Measurements from ENCODE around the gene ODAD3.

The ODAD3 gene

DNA sequence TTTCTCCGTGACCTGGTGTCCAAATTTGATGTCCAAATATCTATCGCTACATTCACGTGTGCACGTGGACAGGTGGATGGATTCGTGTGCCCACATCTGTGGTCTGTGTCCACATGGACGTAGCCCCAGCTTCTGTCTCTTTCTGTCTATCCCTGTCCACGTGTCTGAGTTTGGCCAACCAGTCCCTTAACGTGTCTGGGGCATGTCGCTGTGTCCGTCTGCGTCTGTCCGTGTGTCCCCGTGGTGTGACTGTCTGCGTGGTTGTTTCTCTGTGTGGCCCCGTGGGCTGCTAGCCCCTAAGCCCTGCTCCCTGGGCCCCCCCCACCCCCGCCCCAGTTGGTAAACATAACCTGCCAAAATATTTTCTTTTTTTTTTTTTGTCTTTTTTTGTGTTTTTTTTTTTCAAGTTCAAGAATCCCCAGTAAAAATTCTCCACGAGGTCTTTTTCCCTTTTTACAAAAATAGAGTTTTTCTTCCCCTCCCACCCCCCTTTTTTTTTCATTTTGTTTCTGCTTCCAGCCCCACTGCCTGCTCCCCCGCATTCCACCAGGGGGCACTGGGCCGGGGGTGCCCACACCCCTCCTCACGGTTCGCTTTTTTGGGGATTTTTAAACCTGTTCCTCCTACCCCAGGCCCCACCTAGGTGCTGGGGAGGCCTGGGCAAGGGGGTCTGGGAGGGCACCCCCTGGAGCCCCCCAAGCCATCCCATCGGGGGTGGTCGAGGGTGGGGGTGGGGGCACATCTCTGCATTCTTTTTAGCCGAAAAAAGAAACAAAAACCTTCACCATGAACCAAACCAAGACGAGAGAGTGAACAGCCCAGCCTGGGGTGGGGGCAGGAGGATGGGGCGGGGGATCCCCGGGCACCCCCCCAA, 18.8 kb upstream of the ODAD3 start:
- Mint-ChIP-seq H3K36me3 (peaks cover 9% of the 10 kb centered on the region), H3K27ac (no peak overlapping the region), H3K4me1 (peaks cover 12% of the 10 kb centered on the region), H3K27me3 (peaks cover 7% of the 10 kb centered on the region), H3K4me3 (no peak overlapping the region), H3K9me3 (no peaks in the 10 kb centered on the region)
- DNase-seq (ENCODE audit: low spot score in 2 of 2) (no peak), ATAC-seq (ENCODE audit: low read depth) (peak; percentile 63)

DNA sequence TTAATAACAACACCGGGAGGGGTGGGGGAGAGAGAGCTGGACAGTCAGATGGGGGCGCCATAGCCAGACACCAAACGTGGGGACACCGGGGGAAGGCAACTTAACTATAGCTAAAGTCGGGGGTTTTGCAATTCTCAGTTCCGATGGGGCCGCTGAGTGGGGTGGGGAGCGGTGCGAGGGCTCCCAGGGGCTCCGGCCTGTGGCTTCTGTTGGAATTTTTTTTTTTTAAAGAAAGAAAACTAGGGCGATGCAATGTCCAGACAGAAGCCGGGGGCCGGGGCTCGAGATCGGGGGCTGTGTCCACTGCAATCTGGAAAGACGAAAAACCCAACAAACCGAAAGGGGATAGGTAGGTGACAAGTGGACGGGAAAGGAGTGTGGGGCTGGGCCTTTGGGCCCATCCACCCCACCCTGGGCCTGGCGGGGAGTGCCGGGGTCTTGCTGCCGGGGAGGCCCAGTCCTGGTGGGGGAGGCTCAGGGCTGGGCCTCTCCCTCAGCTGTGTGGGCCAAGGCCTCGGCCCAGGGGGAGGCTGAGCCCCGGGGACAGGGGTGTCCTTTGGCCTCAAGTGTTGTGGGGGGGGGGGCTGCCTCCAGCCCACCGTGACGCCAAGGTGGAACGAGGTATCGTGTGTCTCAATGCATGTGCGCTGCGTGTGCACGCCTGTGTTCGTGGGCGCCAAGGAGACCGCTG, 17.8 kb upstream of the ODAD3 start:
- H3K4me1 Mint-ChIP-seq = peaks cover 12% of the 10 kb centered on the region
- peaks cover 9% of the 10 kb centered on the region for H3K36me3 Mint-ChIP-seq
- peaks cover 4% of the 10 kb centered on the region for H3K27me3 Mint-ChIP-seq
- peak overlapping the region; percentile 16 for H3K4me3 Mint-ChIP-seq
- no peak for ATAC-seq (ENCODE audit: low read depth)
- H3K9me3 Mint-ChIP-seq = no peaks in the 10 kb centered on the region
- no peak for DNase-seq (ENCODE audit: low spot score in 2 of 2)
- H3K27ac Mint-ChIP-seq = no peak overlapping the region

DNA sequence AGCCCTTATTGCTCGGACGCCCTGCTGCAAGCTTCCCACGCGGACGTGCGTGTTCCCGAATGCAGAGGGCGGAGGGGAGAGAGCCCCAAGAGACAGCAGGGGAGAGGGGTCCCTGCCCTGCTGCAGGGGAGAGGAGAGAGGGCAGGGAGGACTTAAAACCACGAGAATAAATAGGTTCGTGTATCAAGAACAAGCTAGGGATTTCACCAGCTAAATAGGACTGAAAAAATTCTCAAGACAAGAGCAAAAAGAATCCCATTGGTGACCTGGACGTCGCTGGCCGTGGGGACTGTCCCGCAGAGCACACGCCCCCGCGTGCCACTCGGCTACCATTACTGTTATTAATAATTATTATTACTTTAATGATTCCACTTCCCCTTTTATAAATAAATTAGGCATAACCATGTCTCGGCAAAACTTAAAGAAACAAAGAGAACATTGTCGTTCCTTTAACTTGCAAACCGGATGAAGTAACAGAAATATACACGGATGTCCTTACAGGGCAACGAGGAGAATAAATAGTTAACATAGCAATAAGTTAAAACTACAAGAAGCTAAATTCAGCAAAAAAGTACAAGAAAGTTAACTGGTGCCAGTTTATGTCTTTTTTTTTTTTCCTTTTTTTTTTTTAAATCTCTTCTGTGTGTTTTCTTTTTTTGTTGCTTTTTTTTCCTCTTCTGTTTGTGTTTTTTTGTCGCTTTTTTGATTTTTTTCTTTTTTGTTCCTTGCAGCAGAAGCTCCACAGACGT, 17.1 kb upstream of the ODAD3 start:
- peak overlapping the region; percentile 16 for H3K4me3 Mint-ChIP-seq
- peaks cover 4% of the 10 kb centered on the region for H3K27me3 Mint-ChIP-seq
- peaks cover 10% of the 10 kb centered on the region for H3K36me3 Mint-ChIP-seq
- H3K9me3 Mint-ChIP-seq = no peaks in the 10 kb centered on the region
- ATAC-seq (ENCODE audit: low read depth) (peak; percentile 34), DNase-seq (ENCODE audit: low spot score in 2 of 2) (no peak)
- H3K4me1 Mint-ChIP-seq = peaks cover 12% of the 10 kb centered on the region
- no peak overlapping the region for H3K27ac Mint-ChIP-seq

DNA sequence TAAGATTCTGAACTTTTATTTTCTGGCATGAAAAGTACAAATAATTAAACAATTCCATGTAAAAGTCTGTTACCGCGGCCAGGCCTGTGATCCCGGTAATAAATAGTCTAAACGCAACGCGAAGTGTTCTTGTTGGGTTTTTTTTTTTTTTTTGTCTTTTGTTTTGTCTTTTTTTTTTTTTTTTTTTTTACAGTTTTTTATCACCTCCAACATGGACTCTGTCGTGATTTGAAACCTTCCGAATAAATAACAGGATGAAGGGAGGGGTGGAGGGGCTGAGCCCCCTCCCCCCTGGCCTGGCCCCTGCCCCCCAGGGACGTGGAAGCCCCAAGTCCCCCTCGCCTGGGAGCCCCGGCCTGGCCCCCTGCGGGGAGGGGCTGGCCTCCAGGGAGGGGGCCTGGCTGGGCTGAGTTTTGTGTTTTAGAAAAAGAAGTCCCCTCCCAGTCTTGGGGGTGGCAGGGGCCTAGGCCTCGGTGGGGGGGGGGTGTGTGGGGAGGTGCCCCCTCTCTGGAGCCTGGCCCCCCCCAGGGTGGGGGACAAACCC, 16.5 kb upstream of the ODAD3 start:
- Mint-ChIP-seq H3K36me3 (peaks cover 14% of the 10 kb centered on the region), H3K9me3 (no peaks in the 10 kb centered on the region), H3K4me1 (peaks cover 16% of the 10 kb centered on the region), H3K27ac (no peak overlapping the region), H3K27me3 (peaks cover 4% of the 10 kb centered on the region), H3K4me3 (no peak overlapping the region)
- no peak for DNase-seq (ENCODE audit: low spot score in 2 of 2)
- no peak for ATAC-seq (ENCODE audit: low read depth)

DNA sequence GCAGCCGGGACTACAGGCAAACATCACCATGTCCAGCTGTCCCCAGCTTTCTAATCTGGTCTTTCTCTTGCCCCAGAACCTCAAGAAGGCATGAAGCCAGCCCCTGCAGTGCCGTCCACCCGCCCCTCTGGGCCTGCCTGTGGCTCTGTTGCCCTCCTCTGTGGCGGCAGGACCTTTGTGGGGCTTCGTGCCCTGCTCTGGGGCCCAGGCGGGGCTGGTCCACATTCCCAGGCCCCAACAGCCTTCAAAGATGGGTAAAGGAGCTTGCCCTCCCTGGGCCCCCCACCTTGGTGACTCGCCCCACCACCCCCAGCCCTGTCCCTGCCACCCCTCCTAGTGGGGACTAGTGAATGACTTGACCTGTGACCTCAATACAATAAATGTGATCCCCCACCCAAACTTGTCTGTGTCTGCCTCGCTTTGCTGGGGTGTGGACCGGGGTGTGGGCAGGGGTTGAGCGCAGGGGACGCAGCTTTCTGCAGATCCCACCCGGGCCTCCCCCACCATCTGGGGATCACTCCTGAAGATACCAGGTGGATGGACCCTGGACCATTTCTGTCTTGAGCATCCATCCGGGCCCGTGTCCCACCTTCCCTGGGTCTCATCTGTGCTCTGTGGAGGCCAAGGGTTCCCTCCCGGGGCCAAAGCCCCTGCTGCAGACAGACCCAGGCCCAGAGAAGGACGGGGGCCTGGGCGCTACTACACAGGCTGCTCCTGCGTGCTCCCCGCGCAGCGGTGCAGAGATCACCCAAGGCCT, 15.8 kb upstream of the ODAD3 start:
- H3K27ac Mint-ChIP-seq = no peak overlapping the region
- no peak overlapping the region for H3K4me3 Mint-ChIP-seq
- peaks cover 4% of the 10 kb centered on the region for H3K27me3 Mint-ChIP-seq
- peaks cover 14% of the 10 kb centered on the region for H3K36me3 Mint-ChIP-seq
- peaks cover 16% of the 10 kb centered on the region for H3K4me1 Mint-ChIP-seq
- ATAC-seq (ENCODE audit: low read depth) (no peak), DNase-seq (ENCODE audit: low spot score in 2 of 2) (no peak)
- no peaks in the 10 kb centered on the region for H3K9me3 Mint-ChIP-seq

DNA sequence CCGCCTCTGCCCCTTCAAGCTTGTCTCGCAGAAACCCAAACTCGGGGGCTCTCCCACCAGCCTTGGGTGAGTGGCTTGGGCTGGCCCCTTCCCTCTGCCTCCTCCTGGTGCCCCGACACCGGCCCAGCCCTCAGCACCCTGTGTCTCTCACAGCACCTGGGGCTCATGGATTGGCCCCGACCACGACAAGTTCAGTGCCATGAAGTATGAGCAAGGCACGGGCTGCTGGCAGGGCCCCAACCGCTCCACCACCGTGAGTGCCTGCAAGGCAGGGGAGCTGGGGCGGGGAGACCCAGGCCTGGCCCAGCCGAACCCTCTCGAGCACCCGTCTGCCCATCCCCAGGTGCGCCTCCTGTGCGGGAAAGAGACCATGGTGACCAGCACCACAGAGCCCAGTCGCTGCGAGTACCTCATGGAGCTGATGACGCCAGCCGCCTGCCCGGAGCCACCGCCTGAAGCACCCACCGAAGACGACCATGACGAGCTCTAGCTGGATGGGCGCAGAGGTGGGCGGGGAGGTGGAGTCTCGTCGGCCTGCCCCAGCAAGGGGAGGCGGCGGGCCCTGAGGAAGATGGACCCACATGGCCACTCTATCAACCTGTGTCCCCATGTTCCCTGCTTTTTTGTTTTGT, 14.1 kb upstream of the ODAD3 start:
- H3K27ac Mint-ChIP-seq = no peak overlapping the region

DNA sequence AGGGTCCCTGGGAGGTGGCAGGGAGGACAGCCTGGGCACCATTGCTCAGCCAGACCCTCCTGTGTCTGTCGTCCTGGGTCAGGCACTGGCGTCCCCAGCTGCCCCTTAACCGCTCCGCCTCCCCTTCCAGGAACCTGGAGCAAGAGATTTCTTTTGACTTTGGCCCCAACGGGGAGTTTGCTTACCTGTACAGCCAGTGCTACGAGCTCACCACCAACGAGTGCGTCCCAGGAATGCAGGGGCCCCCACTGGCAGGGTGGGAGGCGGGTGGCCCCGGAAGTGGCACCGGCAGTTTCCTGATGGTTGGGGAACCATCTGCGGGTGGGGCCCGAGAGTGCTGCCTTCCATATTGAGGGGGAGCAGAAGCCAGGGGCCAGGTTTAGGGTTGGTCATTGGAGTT, 13.5 kb upstream of the ODAD3 start:
- H3K9me3 Mint-ChIP-seq = no peaks in the 10 kb centered on the region
- no peak overlapping the region for H3K4me3 Mint-ChIP-seq
- H3K36me3 Mint-ChIP-seq = peaks cover 26% of the 10 kb centered on the region
- no peak for DNase-seq (ENCODE audit: low spot score in 2 of 2)
- peaks cover 16% of the 10 kb centered on the region for H3K4me1 Mint-ChIP-seq
- no peak for ATAC-seq (ENCODE audit: low read depth)
- H3K27ac Mint-ChIP-seq = no peak overlapping the region
- H3K27me3 Mint-ChIP-seq = peaks cover 3% of the 10 kb centered on the region

More for the DNA sequence above, 14.1 kb upstream of the ODAD3 start:
- DNase-seq (ENCODE audit: low spot score in 2 of 2) = no peak
- Mint-ChIP-seq H3K36me3 (peaks cover 24% of the 10 kb centered on the region), H3K27me3 (peaks cover 4% of the 10 kb centered on the region), H3K9me3 (no peaks in the 10 kb centered on the region), H3K4me1 (peaks cover 18% of the 10 kb centered on the region), H3K4me3 (no peak overlapping the region)
- no peak for ATAC-seq (ENCODE audit: low read depth)

DNA sequence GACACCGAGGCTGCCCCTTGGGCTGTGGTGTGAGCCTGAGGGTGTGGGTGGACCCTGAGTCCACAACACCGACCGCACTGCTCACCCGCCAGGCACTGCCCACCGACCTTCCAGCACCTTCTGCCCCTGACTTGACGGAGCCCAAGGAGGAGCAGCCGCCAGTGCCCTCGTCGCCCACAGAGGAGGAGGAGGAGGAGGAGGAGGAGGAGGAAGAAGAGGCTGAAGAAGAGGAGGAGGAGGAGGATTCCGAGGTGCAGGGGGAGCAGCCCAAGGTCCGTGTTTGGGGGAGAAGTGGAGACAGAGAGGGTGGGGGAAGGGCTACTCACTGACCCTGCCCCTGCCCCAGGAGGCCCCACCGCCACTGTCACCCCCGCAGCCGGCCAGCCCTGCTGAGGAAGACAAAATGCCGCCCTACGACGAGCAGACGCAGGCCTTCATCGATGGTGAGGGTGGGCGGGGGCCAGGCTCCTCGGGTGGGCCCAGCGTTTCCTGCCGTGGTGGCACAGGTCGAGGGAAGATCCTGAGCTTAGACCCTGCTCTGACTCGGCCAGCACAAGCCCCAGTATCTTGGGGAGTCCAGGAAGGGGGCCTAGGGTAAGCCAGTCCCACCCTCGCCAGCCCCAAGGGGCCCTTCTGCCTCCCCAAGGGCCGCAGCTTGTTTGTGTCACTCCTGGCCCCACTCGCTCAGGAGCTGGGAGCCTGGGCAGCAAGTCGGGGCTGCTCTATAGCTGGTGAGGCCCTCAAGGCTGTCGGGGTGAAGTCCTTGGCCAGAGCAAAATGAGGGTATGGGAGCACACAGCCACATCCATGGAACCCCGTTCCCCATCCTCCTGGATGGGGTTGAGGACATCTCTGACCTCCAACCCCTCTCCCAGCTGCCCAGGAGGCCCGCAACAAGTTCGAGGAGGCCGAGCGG, 12.7 kb upstream of the ODAD3 start:
- Mint-ChIP-seq H3K4me3 (no peak overlapping the region), H3K27ac (no peak overlapping the region), H3K36me3 (peaks cover 26% of the 10 kb centered on the region), H3K4me1 (peaks cover 13% of the 10 kb centered on the region), H3K9me3 (no peaks in the 10 kb centered on the region), H3K27me3 (peaks cover 1% of the 10 kb centered on the region)
- ATAC-seq (ENCODE audit: low read depth) (no peak), DNase-seq (ENCODE audit: low spot score in 2 of 2) (no peak)

DNA sequence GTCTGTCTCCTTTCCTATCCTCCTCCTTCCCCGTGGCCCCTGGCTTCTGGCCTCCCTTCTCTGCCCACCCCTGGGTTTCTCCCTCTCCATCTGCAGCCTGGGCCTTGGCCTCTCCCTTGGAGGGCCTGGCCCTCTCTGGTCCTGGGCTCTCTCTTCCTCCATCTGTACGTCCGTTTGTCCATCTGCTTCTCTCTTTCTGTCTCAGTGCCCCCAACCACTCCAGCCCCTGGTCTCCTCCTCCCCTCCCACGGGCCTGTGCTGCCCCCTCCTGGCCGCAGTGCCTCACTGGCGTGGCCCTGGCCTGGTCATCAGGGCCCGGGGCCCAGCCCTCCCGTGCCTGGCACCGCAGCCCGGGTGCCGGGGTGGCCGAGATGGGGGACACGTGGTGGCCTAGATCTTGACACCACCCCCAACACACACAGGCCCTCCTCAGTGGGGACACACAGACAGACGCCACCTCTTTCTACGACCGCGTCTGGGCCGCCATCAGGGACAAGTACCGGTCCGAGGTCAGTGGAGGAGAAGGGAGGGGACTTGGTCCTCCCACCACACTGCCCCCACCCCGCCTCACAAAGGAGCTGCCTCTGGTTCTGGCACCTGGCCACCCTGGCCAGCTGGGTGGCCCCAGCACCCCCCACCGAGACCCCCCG, 11.9 kb upstream of the ODAD3 start:
- peak overlapping the region; percentile 81 for H3K27ac Mint-ChIP-seq
- DNase-seq (ENCODE audit: low spot score in 2 of 2) (peak; percentile 41 to 72), ATAC-seq (ENCODE audit: low read depth) (peak; percentile 78)
- no peaks in the 10 kb centered on the region for H3K9me3 Mint-ChIP-seq
- H3K36me3 Mint-ChIP-seq = peaks cover 31% of the 10 kb centered on the region
- H3K27me3 Mint-ChIP-seq = no peaks in the 10 kb centered on the region
- peaks cover 10% of the 10 kb centered on the region for H3K4me1 Mint-ChIP-seq
- H3K4me3 Mint-ChIP-seq = no peak overlapping the region

DNA sequence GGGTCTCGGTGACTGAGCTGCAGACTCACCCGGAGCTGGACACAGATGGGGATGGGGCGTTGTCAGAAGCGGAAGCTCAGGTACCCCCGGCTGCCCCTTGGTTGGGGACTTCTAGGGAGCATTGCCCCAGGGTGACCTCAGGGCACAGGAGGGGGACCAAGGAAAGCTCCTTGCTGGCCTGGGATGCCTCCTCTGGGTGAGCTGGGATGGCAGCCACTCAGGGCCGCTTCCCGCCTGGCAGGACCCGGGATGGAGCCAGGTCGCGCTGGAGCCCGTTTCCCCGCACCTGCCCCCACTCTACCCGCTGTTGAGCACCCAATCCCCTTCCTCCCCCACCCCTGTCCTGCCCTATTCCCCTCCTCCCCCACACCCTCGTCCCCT, 11.3 kb upstream of the ODAD3 start:
- H3K36me3 Mint-ChIP-seq = peaks cover 34% of the 10 kb centered on the region

DNA sequence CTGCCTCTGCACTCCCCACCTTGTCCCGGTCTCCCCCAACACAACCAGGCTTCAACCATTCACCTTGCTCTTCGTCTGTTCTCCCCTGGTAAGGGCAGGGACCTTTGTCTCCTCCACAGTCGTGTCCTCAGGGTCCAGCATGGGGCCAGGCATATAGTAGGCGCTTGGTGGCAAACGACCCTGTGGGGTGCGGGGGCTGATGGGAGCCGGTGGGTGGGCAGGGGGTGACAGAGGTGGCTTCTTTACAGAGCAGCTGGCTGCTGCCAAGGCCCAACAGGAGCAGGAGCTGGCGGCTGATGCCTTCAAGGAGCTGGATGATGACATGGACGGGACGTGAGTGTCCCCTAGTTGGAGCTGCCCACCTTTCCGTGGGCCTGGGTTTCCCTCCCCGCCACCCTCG, 10.2 kb upstream of the ODAD3 start:
- no peaks in the 10 kb centered on the region for H3K9me3 Mint-ChIP-seq
- ATAC-seq (ENCODE audit: low read depth) (no peak), DNase-seq (ENCODE audit: low spot score in 2 of 2) (no peak)
- peaks cover 37% of the 10 kb centered on the region for H3K36me3 Mint-ChIP-seq
- peaks cover 14% of the 10 kb centered on the region for H3K4me1 Mint-ChIP-seq
- H3K27me3 Mint-ChIP-seq = no peaks in the 10 kb centered on the region
- no peak overlapping the region for H3K27ac Mint-ChIP-seq
- no peak overlapping the region for H3K4me3 Mint-ChIP-seq

More for the DNA sequence above, 11.3 kb upstream of the ODAD3 start:
- Mint-ChIP-seq H3K27ac (peak overlapping the region; percentile 81), H3K9me3 (no peaks in the 10 kb centered on the region), H3K4me1 (peaks cover 10% of the 10 kb centered on the region), H3K27me3 (no peaks in the 10 kb centered on the region), H3K4me3 (no peak overlapping the region)
- ATAC-seq (ENCODE audit: low read depth) (no peak), DNase-seq (ENCODE audit: low spot score in 2 of 2) (no peak)

DNA sequence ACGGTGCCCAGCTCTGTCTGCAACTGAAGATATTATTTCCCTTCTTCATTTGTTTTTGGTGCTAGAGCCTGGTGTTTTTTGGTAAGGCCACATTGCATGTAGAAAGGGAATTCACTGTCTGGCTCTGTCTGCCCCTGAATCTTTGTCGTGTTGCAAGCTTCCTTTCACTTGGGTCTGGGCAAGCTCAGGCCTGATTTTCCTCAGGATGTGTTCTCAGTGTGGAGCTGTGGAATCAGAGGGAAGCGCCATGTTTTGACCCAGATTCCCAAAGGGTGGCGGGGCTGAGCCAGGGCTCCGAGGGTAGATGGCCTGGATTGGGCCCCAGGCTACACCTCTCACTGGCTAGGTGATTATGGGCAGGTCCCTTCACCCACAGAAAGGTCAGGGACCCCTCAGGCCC, 9.1 kb upstream of the ODAD3 start:
- no peaks in the 10 kb centered on the region for H3K27me3 Mint-ChIP-seq
- H3K36me3 Mint-ChIP-seq = peaks cover 33% of the 10 kb centered on the region
- ATAC-seq (ENCODE audit: low read depth) (no peak), DNase-seq (ENCODE audit: low spot score in 2 of 2) (no peak)
- H3K4me3 Mint-ChIP-seq = no peak overlapping the region
- H3K9me3 Mint-ChIP-seq = no peaks in the 10 kb centered on the region
- no peak overlapping the region for H3K27ac Mint-ChIP-seq
- peaks cover 14% of the 10 kb centered on the region for H3K4me1 Mint-ChIP-seq
